ENCODE results near the gene MRGPRG. TPM values are rescaled to one million over a fixed set of nuclear protein-coding genes. Genes with fewer than 3 reads are reported as not detected.

MRGPRG gene
- total RNA-seq, 4 donors from 2014 or later, result not detected

- intact Hi-C loops (cut with DNase I), result no loop called here
Measured at GRCh38 chr11:3184732-3185347, 33.8 kb downstream of the MRGPRG start.

GRCh38 chr11:3183523-3183922, 35.1 kb downstream of the MRGPRG start:
- TF ChIP-seq POLR2AphosphoS5 (IDR thresholded peaks at IDR 0.05), result no peak
- TF ChIP-seq EP300 (IDR thresholded peaks at IDR 0.05), result no peak
- no peak for TF ChIP-seq CTCF (IDR thresholded peaks at IDR 0.05)
- no peak for TF ChIP-seq POLR2A (IDR thresholded peaks at IDR 0.05; ENCODE audit: low read depth)
- Histone ChIP-seq H3K9me3 (no peaks in the 10 kb centered on the region), H3K27ac (replicated peaks in 1 of 4) (no peak overlapping the region), H3K4me1 (no peaks in the 10 kb centered on the region), H3K4me3 (no peak overlapping the region), H3K36me3 (no peaks in the 10 kb centered on the region), H3K27me3 (no peaks in the 10 kb centered on the region)
- intact Hi-C loops (cut with DNase I), result no loop called here
- 67% methylated on average over 5 of the region's 6 CpGs for WGBS
- no peak for DNase-seq (ENCODE audit: extremely low spot score)

More at GRCh38 chr11:3184732-3185347, 33.8 kb downstream of the MRGPRG start:
- TF ChIP-seq POLR2A (IDR thresholded peaks at IDR 0.05; ENCODE audit: low read depth) (no peak), POLR2AphosphoS5 (IDR thresholded peaks at IDR 0.05) (no peak), CTCF (IDR thresholded peaks at IDR 0.05) (no peak), EP300 (IDR thresholded peaks at IDR 0.05) (no peak)
- H3K27me3 ChIP-seq, result no peaks in the 10 kb centered on the region
- 84% methylated on average over 11 of the region's 11 CpGs for WGBS
- H3K9me3 ChIP-seq, result no peaks in the 10 kb centered on the region
- H3K36me3 ChIP-seq, result no peaks in the 10 kb centered on the region
- H3K27ac ChIP-seq (replicated peaks in 1 of 4), result no peak overlapping the region
- no peaks in the 10 kb centered on the region for H3K4me1 ChIP-seq
- DNase-seq (ENCODE audit: extremely low spot score), result no peak
- no peak overlapping the region for H3K4me3 ChIP-seq

GRCh38 chr11:3182462-3182852, 36.2 kb downstream of the MRGPRG start:
- no peaks in the 10 kb centered on the region for H3K36me3 ChIP-seq
- no peak overlapping the region for H3K27ac ChIP-seq (replicated peaks in 1 of 4)
- 94% methylated on average over 2 of the region's 4 CpGs for WGBS
- no peaks in the 10 kb centered on the region for H3K27me3 ChIP-seq
- TF ChIP-seq POLR2AphosphoS5 (IDR thresholded peaks at IDR 0.05) (no peak), POLR2A (IDR thresholded peaks at IDR 0.05; ENCODE audit: low read depth) (no peak), EP300 (IDR thresholded peaks at IDR 0.05) (no peak), CTCF (IDR thresholded peaks at IDR 0.05) (no peak)
- intact Hi-C loops (cut with DNase I), result no loop called here
- H3K4me1 ChIP-seq, result no peaks in the 10 kb centered on the region
- H3K9me3 ChIP-seq, result no peaks in the 10 kb centered on the region
- no peak overlapping the region for H3K4me3 ChIP-seq
- no peak for DNase-seq (ENCODE audit: extremely low spot score)

GRCh38 chr11:3181725-3182461, 36.7 kb downstream of the MRGPRG start:
- H3K4me1 ChIP-seq, result no peaks in the 10 kb centered on the region
- H3K27ac ChIP-seq (replicated peaks in 1 of 4), result no peak overlapping the region
- no peak for DNase-seq (ENCODE audit: extremely low spot score)
- WGBS, result 92% methylated on average over 7 of the region's 12 CpGs
- H3K9me3 ChIP-seq, result peaks cover 0 to 4% (median 2%) of the 10 kb centered on the region in 4 donors
- intact Hi-C loops (cut with DNase I), result no loop called here
- no peaks in the 10 kb centered on the region for H3K27me3 ChIP-seq
- H3K36me3 ChIP-seq, result no peaks in the 10 kb centered on the region
- TF ChIP-seq CTCF (IDR thresholded peaks at IDR 0.05) (no peak), POLR2A (IDR thresholded peaks at IDR 0.05; ENCODE audit: low read depth) (no peak), EP300 (IDR thresholded peaks at IDR 0.05) (no peak), POLR2AphosphoS5 (IDR thresholded peaks at IDR 0.05) (no peak)
- H3K4me3 ChIP-seq, result no peak overlapping the region

All from esophagus muscularis mucosa (tissue), 4 donors.